GM12892 (cell line): ENCODE data around the gene FBXO4.

ENCODE experiments used
- POLR2A ChIP-seq: IDR thresholded peaks from 2 replicates; pipeline ENCODE4 v1.6.1; 2011; ENCODE audit warnings: low read depth, low read length, control low read depth
- POLR2AphosphoS5 ChIP-seq: IDR thresholded peaks from 2 replicates; pipeline ENCODE4 v1.6.1; 2011; ENCODE audit warnings: low read depth, low read length, control low read depth

- TF ChIP-seq POLR2AphosphoS5 (no peak), POLR2A (no peak)
Measured at GRCh38 chr5:41882765-41883164, 42.3 kb upstream of the FBXO4 start.
